HEK293T (cell line): ENCODE data around the gene MNS1.

Experiments
- CTCF ChIA-PET: fragments of 350-600 bp; formaldehyde crosslinking; extraction: SDS; loops from one replicate; lab custom pipeline; 2021; ENCODE audit warnings: antibody characterized with exemption, inconsistent platforms; lab: Yijun Ruan, JAX
- POLR2A ChIA-PET: fragments of 350-600 bp; formaldehyde crosslinking; extraction: SDS; loops from one replicate; lab custom pipeline; 2020; ENCODE audit warnings: antibody characterized with exemption, inconsistent platforms; lab: Yijun Ruan, JAX
- DNase-seq: peaks from one replicate; pipeline ENCODE4 v3.0.0; 2012; ENCODE audit warnings: mixed read lengths; ENCODE audit errors: extremely low spot score
- ARNT ChIP-seq: fragments of 450-650 bp; IDR thresholded peaks from 2 replicates; pipeline ENCODE4 v1.6.1; 2017; ENCODE audit warnings: mild to moderate bottlenecking
- BHLHE40 ChIP-seq: fragments of 450-650 bp; IDR thresholded peaks from 2 replicates; pipeline ENCODE4 v1.6.1; 2016; ENCODE audit warnings: mild to moderate bottlenecking, moderate library complexity, borderline replicate concordance
- CTBP1 ChIP-seq: fragments of 450-650 bp; IDR thresholded peaks from 2 replicates; pipeline ENCODE4 v1.6.1; 2016; ENCODE audit warnings: borderline replicate concordance
- ELF4 ChIP-seq: fragments of 450-650 bp; IDR thresholded peaks from 2 replicates; pipeline ENCODE4 v1.6.1; 2017; ENCODE audit warnings: antibody characterized with exemption
- FOXA1 ChIP-seq: fragments of 450-650 bp; IDR thresholded peaks from 2 replicates; pipeline ENCODE4 v1.6.1; 2016; ENCODE audit warnings: mild to moderate bottlenecking
- FOXK2 ChIP-seq: fragments of 450-650 bp; IDR thresholded peaks from 2 replicates; pipeline ENCODE4 v1.6.1; 2016; ENCODE audit warnings: mild to moderate bottlenecking
- FOXM1 ChIP-seq: fragments of 450-650 bp; IDR thresholded peaks from 2 replicates; pipeline ENCODE4 v1.6.1; 2017; ENCODE audit warnings: mild to moderate bottlenecking, borderline replicate concordance
- HDGF ChIP-seq: fragments of 450-650 bp; IDR thresholded peaks from 2 replicates; pipeline ENCODE4 v1.6.1; 2017; ENCODE audit warnings: antibody characterized with exemption, borderline replicate concordance
- L3MBTL2 ChIP-seq: fragments of 450-650 bp; conservative IDR thresholded peaks from 2 replicates; pipeline ENCODE4 v1.6.1; 2016; ENCODE audit warnings: mild to moderate bottlenecking
- LEF1 ChIP-seq: fragments of 450-650 bp; IDR thresholded peaks from 2 replicates; pipeline ENCODE4 v1.6.1; 2017; ENCODE audit warnings: mild to moderate bottlenecking, borderline replicate concordance
- NFRKB ChIP-seq: fragments of 450-650 bp; IDR thresholded peaks from 2 replicates; pipeline ENCODE4 v1.6.1; 2016; ENCODE audit warnings: mild to moderate bottlenecking, moderate library complexity
- PKNOX1 ChIP-seq: fragments of 450-650 bp; IDR thresholded peaks from 2 replicates; pipeline ENCODE4 v1.6.1; 2016
- SP1 ChIP-seq: fragments of 450-650 bp; IDR thresholded peaks from 2 replicates; pipeline ENCODE4 v1.6.1; 2017
- SUZ12 ChIP-seq: fragments of 450-650 bp; IDR thresholded peaks from 2 replicates; pipeline ENCODE4 v1.6.1; 2016; ENCODE audit warnings: mild to moderate bottlenecking
- TARDBP ChIP-seq: fragments of 450-650 bp; IDR thresholded peaks from 2 replicates; pipeline ENCODE4 v1.6.1; 2016
- ZNF384 ChIP-seq: fragments of 450-650 bp; IDR thresholded peaks from 2 replicates; pipeline ENCODE4 v1.6.1; 2016

MNS1 gene

GRCh38 chr15:56460071-56460470 is 4.9 kb downstream of the MNS1 start:
- POLR2A ChIA-PET, result no interaction called here
- CTCF ChIA-PET, result no interaction called here
- no peak for DNase-seq

GRCh38 chr15:56459096-56459495 is 5.8 kb downstream of the MNS1 start:
- POLR2A ChIA-PET, result no interaction called here
- no peak for TF ChIP-seq LEF1
- TF ChIP-seq SP1, result no peak
- TF ChIP-seq HDGF, result no peak
- no peak for TF ChIP-seq FOXM1
- TF ChIP-seq FOXA1, result no peak
- CTCF ChIA-PET, result no interaction called here
- DNase-seq, result no peak

More at GRCh38 chr15:56460071-56460470, 4.9 kb downstream of the MNS1 start:
- TF ChIP-seq LEF1, result no peak
- TF ChIP-seq BHLHE40, result no peak
- no peak for TF ChIP-seq ELF4
- no peak for TF ChIP-seq L3MBTL2
- no peak for TF ChIP-seq FOXM1
- TF ChIP-seq HDGF, result no peak
- TF ChIP-seq ARNT, result no peak
- TF ChIP-seq NFRKB, result no peak
- no peak for TF ChIP-seq SUZ12
- TF ChIP-seq SP1, result no peak
- no peak for TF ChIP-seq CTBP1
- no peak for TF ChIP-seq PKNOX1
- no peak for TF ChIP-seq FOXK2
- no peak for TF ChIP-seq FOXA1
- no peak for TF ChIP-seq ZNF384
- TF ChIP-seq TARDBP, result no peak

GRCh38 chr15:56456229-56456628 is 8.7 kb downstream of the MNS1 start:
- ChIA-PET CTCF (no interaction called here), POLR2A (no interaction called here)
- TF ChIP-seq TARDBP (no peak), PKNOX1 (no peak), FOXA1 (no peak), SP1 (no peak), SUZ12 (no peak), ZNF384 (no peak), NFRKB (no peak), ELF4 (no peak), FOXM1 (no peak), LEF1 (no peak), BHLHE40 (no peak), HDGF (no peak), L3MBTL2 (no peak), FOXK2 (no peak), ARNT (no peak), CTBP1 (no peak)
- no peak for DNase-seq

- CTCF ChIA-PET, result no interaction called here
- POLR2A ChIA-PET, result no interaction called here
- no peak for DNase-seq
- no peak for TF ChIP-seq ZNF384
- TF ChIP-seq ARNT, result no peak
- no peak for TF ChIP-seq NFRKB
- TF ChIP-seq FOXK2, result no peak
- no peak for TF ChIP-seq HDGF
- no peak for TF ChIP-seq TARDBP
- TF ChIP-seq ELF4, result no peak
- TF ChIP-seq PKNOX1, result no peak
- no peak for TF ChIP-seq L3MBTL2
- TF ChIP-seq SUZ12, result no peak
Observed at GRCh38 chr15:56454836-56455235, 10.1 kb downstream of the MNS1 start.

- no peak for DNase-seq
- ChIA-PET POLR2A (no interaction called here), CTCF (no interaction called here)
- no peak for TF ChIP-seq FOXM1
- TF ChIP-seq L3MBTL2, result no peak
Observed at GRCh38 chr15:56445746-56446145, 19.2 kb downstream of the MNS1 start.

- CTCF ChIA-PET, result no interaction called here
- TF ChIP-seq ARNT (no peak), CTBP1 (no peak), PKNOX1 (no peak), ELF4 (no peak), FOXA1 (no peak), NFRKB (no peak), FOXK2 (no peak), SP1 (no peak), BHLHE40 (no peak), SUZ12 (no peak), LEF1 (no peak), TARDBP (no peak), L3MBTL2 (no peak), ZNF384 (no peak)
Observed at GRCh38 chr15:56442354-56442753, 22.6 kb downstream of the MNS1 start.

More at GRCh38 chr15:56442354-56442753, 22.6 kb downstream of the MNS1 start:
- POLR2A ChIA-PET, result no interaction called here
- DNase-seq, result no peak
